K562 (cell line): ENCODE measurements around the gene POLR3C. TPM values are rescaled to one million over a fixed set of nuclear protein-coding genes. Genes with fewer than 3 reads are reported as not detected.
A peak's percentile ranks its signal among the peaks of the same experiment; 100 is the strongest.

Experiments
- ATF4 ChIP-seq: fragments of 450-650 bp; formaldehyde crosslinking; IDR thresholded peaks from 2 replicates; pipeline ENCODE4 v1.4.0; 2022; ENCODE audit warnings: mild to moderate bottlenecking, moderate library complexity
- BMI1 ChIP-seq: fragments of 150-350 bp; IDR thresholded peaks from 2 replicates; pipeline ENCODE4 v1.6.1; 2014; ENCODE audit warnings: low read length
- BRD9 ChIP-seq: fragments of 450-650 bp; IDR thresholded peaks from 2 replicates; pipeline ENCODE4 v1.6.1; 2018; ENCODE audit warnings: low read depth; ENCODE audit not compliant: partially characterized antibody
- BRF2 ChIP-seq: IDR thresholded peaks from 3 replicates; pipeline ENCODE4 v1.6.1; 2011; ENCODE audit warnings: borderline replicate concordance, mild to moderate bottlenecking; ENCODE audit not compliant: insufficient read length, insufficient read depth
- CBX2 ChIP-seq: fragments of 200-600 bp; sonication (generic); IDR thresholded peaks from one replicate; pipeline ENCODE4 v1.6.1; 2012; ENCODE audit warnings: mild to moderate bottlenecking, low read length, inconsistent platforms; ENCODE audit not compliant: insufficient read depth, poor library complexity, severe bottlenecking
- HDAC6 ChIP-seq: IDR thresholded peaks from 2 replicates; pipeline ENCODE4 v1.6.1; 2012; ENCODE audit warnings: low read depth, mild to moderate bottlenecking, control low read depth, inconsistent platforms, low read length, moderate library complexity
- JUND ChIP-seq, 2 experiments: IDR thresholded peaks; 2 replicates in 1 of 2; 3 replicates in 1 of 2; pipeline ENCODE4 v1.6.1; 2011; ENCODE audit warnings: borderline replicate concordance in 2 of 2, low read depth in 2 of 2, low read length in 2 of 2, improper control_type of control experiment in 1 of 2, missing biosample characterization in 1 of 2, missing genetic modification characterization in 1 of 2, missing genetic modification reagents in 1 of 2
- KLF6 ChIP-seq: fragments of 250-450 bp; sonication (Bioruptor Pico); IDR thresholded peaks from 2 replicates; pipeline ENCODE4 v1.4.0; 2020; ENCODE audit warnings: mild to moderate bottlenecking, moderate library complexity, borderline replicate concordance
- L3MBTL2 ChIP-seq: fragments of 450-650 bp; IDR thresholded peaks from 2 replicates; pipeline ENCODE4 v1.6.1; 2016; ENCODE audit warnings: mild to moderate bottlenecking, moderate library complexity
- LCOR ChIP-seq: sonication (generic); formaldehyde crosslinking; IDR thresholded peaks from 2 replicates; pipeline ENCODE4 v1.8.0; 2022; ENCODE audit warnings: mild to moderate bottlenecking, missing genetic modification reagents
- MCM2 ChIP-seq: fragments of 450-650 bp; IDR thresholded peaks from 2 replicates; pipeline ENCODE4 v1.6.1; 2017; ENCODE audit warnings: low read depth, mild to moderate bottlenecking
- MECOM ChIP-seq: fragments of 250-450 bp; sonication (Bioruptor Pico); IDR thresholded peaks from 2 replicates; pipeline ENCODE4 v1.8.0; 2022; ENCODE audit warnings: inconsistent platforms
- NFXL1 ChIP-seq: fragments of 450-650 bp; formaldehyde crosslinking; IDR thresholded peaks from 2 replicates; pipeline ENCODE4 v1.4.0; 2021; ENCODE audit warnings: mild to moderate bottlenecking
- PML ChIP-seq: IDR thresholded peaks from 2 replicates; pipeline ENCODE4 v1.6.1; 2012; ENCODE audit warnings: low read length, inconsistent platforms
- PTTG1 ChIP-seq: fragments of 450-650 bp; IDR thresholded peaks from 2 replicates; pipeline ENCODE4 v1.6.1; 2016; ENCODE audit warnings: low read depth, mild to moderate bottlenecking, missing genetic modification characterization, missing compliant biosample characterization
- SOX6 ChIP-seq: fragments of 450-650 bp; IDR thresholded peaks from 2 replicates; pipeline ENCODE4 v1.6.1; 2014; ENCODE audit warnings: mild to moderate bottlenecking
- SPI1 ChIP-seq: IDR thresholded peaks from 2 replicates; pipeline ENCODE4 v1.6.1; 2011; ENCODE audit warnings: low read depth, low read length, control low read depth, borderline replicate concordance
- SRSF9 ChIP-seq: fragments of 200-400 bp; formaldehyde crosslinking; IDR thresholded peaks from 2 replicates; pipeline ENCODE4 v1.6.1; 2017; ENCODE audit warnings: low read depth, low read length, borderline replicate concordance
- TBL1XR1 ChIP-seq, 2 experiments: IDR thresholded peaks; 2 replicates each; pipeline ENCODE4 v1.6.1; 2012; ENCODE audit warnings: improper control_type of control experiment in 2 of 2, low read length in 2 of 2, mild to moderate bottlenecking in 1 of 2
- VEZF1 ChIP-seq: fragments of 200-800 bp; sonication (Bioruptor generic); IDR thresholded peaks from 2 replicates; pipeline ENCODE4 v1.6.1; 2017; ENCODE audit warnings: missing genetic modification characterization, missing compliant biosample characterization
- ZEB2 ChIP-seq: fragments of 450-650 bp; IDR thresholded peaks from 2 replicates; pipeline ENCODE4 v1.6.1; 2016
- ZNF431 ChIP-seq: sonication (generic); formaldehyde crosslinking; IDR thresholded peaks from 2 replicates; pipeline ENCODE4 v1.8.0; 2022; ENCODE audit warnings: mild to moderate bottlenecking, missing genetic modification reagents
- ZNF445 ChIP-seq: fragments of 250-450 bp; sonication (Bioruptor Pico); IDR thresholded peaks from 2 replicates; pipeline ENCODE4 v1.4.0; 2020; ENCODE audit warnings: low read depth, mild to moderate bottlenecking, moderate library complexity
- ZNF639 ChIP-seq, 2 experiments: fragments of 200-800 bp in 1 of 2; sonication (Bioruptor generic) in 1 of 2; sonication (generic) in 1 of 2; formaldehyde crosslinking in 1 of 2; IDR thresholded peaks in 1 of 2; conservative IDR thresholded peaks in 1 of 2; 2 replicates each; pipeline versions ENCODE4 v1.5.0 to v1.6.1; 2016 to 2020; ENCODE audit warnings: missing compliant biosample characterization in 1 of 2, missing genetic modification characterization in 1 of 2, missing genetic modification reagents in 1 of 2
- ZNF79 ChIP-seq: fragments of 250-450 bp; sonication (Bioruptor Pico); IDR thresholded peaks from 2 replicates; pipeline ENCODE4 v1.4.0; 2020; ENCODE audit warnings: low read depth, mild to moderate bottlenecking, moderate library complexity
- polyA plus RNA-seq, 8 experiments: library from polyadenylated mRNA; depleted of rRNA in 4 of 8; stranded (reverse) in 5 of 8; unstranded in 3 of 8; fragments of >200 nt; fragmentation: Nextera tagmentation in 2 of 8; fragmentation: Illumina TruSeq in 1 of 8; extraction: Ambion mirVana in 2 of 8; extraction: Trizol in 1 of 8; gene quantifications; 2 replicates each; pipeline versions ENCODE4 v1.2.1 to v1.2.3, GENCODE V29; 2011 to 2014; ENCODE audit warnings: inconsistent platforms in 1 of 8, missing spikeins in 1 of 8
- total RNA-seq, 7 experiments: library from RNA; depleted of rRNA in 6 of 7; stranded (reverse); fragments of >200 nt in 6 of 7; fragmentation: Illumina TruSeq in 2 of 7; extraction: Trizol in 2 of 7; gene quantifications; 2 replicates each; pipeline versions ENCODE4 v1.2.1 to v1.2.3, GENCODE V29; 2011 to 2021; ENCODE audit warnings: low replicate concordance in 1 of 7

The POLR3C gene
- total and polyA plus RNA-seq, 9 of the 15 experiments (the other 6 are each of a cell fraction or from before 2014, with no cell fraction given): 19.7 to 64.1 (median 45.2) TPM

- TF ChIP-seq NFXL1 (no peak), ZNF431 (no peak), BRD9 (no peak), VEZF1 (CRISPR knock-in tag) (peak; percentile 36; the same call in 1 of the 2 replicates), SRSF9 (no peak), BMI1 (peak; percentile 32; the same call in 1 of the 2 replicates), ZNF79 (CRISPR knock-in tag) (no peak), TBL1XR1 (IDR thresholded peaks at IDR 0.05; ENCODE audit: low read length in 2 of 2) (no peak), MCM2 (no peak), ZNF639 (CRISPR knock-in tag; conservative IDR thresholded peaks at IDR 0.05 in 1 of 2, IDR thresholded peaks at IDR 0.05 in 1 of 2) (no peak), BRF2 (no peak), SOX6 (peak; percentile 32; the same call in 1 of the 2 replicates), ZEB2 (peak; percentile 40; the same call in 1 of the 2 replicates), HDAC6 (no peak), MECOM (0 out of 2 replicates have a peak, but pooled peaks have one; percentile 27), L3MBTL2 (peak; percentile 37; the same call in 1 of the 2 replicates), ATF4 (CRISPR knock-in tag) (no peak), SPI1 (peak; percentile 23; the same call in 1 of the 2 replicates), ZNF445 (CRISPR knock-in tag) (no peak), LCOR (CRISPR knock-in tag) (peak; percentile 65; the same call in 1 of the 2 replicates), PML (no peak), KLF6 (CRISPR knock-in tag) (no peak), PTTG1 (no peak), JUND (IDR thresholded peaks at IDR 0.05; ENCODE audit: borderline replicate concordance, low read depth, low read length) (0 out of 2 replicates have a peak, but pooled peaks have one; percentile 4), JUND (tag; IDR thresholded peaks at IDR 0.05; ENCODE audit: borderline replicate concordance, low read depth, low read length) (no peak), CBX2 (no peak)
These were observed 55.8 kb downstream of the POLR3C start (continued) for GRCh38 chr1:145879775-145880174.
